Measurements from ENCODE around the gene CTIF.
A peak's percentile ranks its signal among the peaks of the same experiment; 100 is the strongest.

CTIF gene

DNA sequence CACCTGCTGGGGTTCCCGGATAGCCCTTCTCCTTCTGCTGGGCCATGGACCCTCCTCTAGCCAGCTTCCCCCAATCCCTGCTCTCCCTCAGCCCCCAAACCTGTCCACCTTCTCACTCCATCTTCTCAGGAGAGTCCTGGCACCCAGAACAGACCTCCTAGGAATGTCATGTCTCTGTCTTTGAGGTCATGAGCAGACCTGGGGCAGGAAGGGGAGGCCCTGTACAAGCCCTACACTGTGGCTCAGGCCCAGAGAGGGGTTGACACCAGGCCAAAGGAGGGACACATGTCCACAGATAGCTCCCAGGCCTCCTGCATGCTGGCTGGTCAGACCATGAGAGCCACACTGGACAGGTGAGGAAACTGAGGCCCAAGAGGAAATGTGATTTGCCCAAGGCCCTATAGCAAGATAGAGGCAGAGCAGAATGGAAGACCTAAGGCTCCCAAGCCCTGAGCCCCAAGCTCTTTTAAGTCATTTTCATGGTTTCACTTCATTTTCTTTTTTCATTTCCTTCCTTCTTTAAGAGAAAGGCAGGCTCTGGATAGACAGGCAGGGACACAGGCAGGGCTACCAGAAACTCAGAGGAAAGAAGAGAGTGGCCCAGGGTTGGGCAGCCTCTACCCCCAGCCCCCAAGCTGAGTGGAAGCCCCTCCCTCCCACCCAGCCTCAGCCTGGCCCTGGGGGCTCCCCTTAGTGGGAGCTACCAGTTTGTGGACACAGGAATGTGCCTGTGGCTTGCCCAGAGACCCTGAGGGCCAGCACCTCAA lies 252.2 kb downstream of the CTIF start:
- no peak overlapping the region for H3K27ac ChIP-seq (ENCODE audit: low read length)
- H3K4me3 ChIP-seq (ENCODE audit: low read length in 2 of 2): no peak overlapping the region
- H3K27me3 ChIP-seq (ENCODE audit: control insufficient read depth in 1 of 2, insufficient read depth in 2 of 2, low read length in 2 of 2): no peaks in the 10 kb centered on the region
- H3K9me3 ChIP-seq (ENCODE audit: control insufficient read depth in 2 of 2, low read length in 2 of 2): no peaks in the 10 kb centered on the region
- peaks cover 0 to 14% of the 10 kb centered on the region in 2 donors for H3K36me3 ChIP-seq (ENCODE audit: control insufficient read depth in 2 of 2, insufficient read depth in 2 of 2, low read length in 2 of 2)
- H3K9ac ChIP-seq (ENCODE audit: low read length in 2 of 2): no peak overlapping the region
- peaks cover 3% of the 10 kb centered on the region for H3K4me1 ChIP-seq (ENCODE audit: control insufficient read depth, insufficient read depth, low read length)

DNA sequence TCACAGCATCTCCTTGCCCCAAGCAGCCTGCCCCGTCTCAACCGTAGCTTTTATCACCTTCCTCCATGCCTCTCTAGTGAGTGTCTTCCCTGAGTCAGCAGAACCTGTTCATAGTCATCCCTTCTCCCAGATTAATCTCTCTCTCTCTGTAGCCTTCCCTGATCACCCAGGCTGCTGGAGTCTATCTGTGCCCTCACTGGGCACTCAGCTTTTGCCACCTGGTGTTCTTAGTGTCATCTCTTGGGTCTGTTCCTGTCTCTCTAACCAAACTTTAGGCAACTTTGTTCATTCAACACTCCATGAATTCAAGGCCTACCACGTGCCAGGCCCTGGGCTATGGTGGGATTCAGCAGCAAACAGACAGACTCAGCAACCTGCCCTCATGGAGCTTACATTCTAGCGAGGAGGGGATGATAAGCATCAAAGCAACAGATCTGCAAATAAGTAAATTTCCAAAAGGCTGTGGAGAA lies 252.8 kb downstream of the CTIF start:
- no peaks in the 10 kb centered on the region for H3K27me3 ChIP-seq (ENCODE audit: control insufficient read depth in 1 of 2, insufficient read depth in 2 of 2, low read length in 2 of 2)
- no peak overlapping the region for H3K4me3 ChIP-seq (ENCODE audit: low read length in 2 of 2)
- H3K4me1 ChIP-seq (ENCODE audit: control insufficient read depth, insufficient read depth, low read length): peaks cover 3% of the 10 kb centered on the region
- H3K36me3 ChIP-seq (ENCODE audit: control insufficient read depth in 2 of 2, insufficient read depth in 2 of 2, low read length in 2 of 2): peaks cover 0 to 16% of the 10 kb centered on the region in 2 donors
- no peak overlapping the region for H3K27ac ChIP-seq (ENCODE audit: low read length)
- H3K9ac ChIP-seq (ENCODE audit: low read length in 2 of 2): no peak overlapping the region
- no peaks in the 10 kb centered on the region for H3K9me3 ChIP-seq (ENCODE audit: control insufficient read depth in 2 of 2, low read length in 2 of 2)

DNA sequence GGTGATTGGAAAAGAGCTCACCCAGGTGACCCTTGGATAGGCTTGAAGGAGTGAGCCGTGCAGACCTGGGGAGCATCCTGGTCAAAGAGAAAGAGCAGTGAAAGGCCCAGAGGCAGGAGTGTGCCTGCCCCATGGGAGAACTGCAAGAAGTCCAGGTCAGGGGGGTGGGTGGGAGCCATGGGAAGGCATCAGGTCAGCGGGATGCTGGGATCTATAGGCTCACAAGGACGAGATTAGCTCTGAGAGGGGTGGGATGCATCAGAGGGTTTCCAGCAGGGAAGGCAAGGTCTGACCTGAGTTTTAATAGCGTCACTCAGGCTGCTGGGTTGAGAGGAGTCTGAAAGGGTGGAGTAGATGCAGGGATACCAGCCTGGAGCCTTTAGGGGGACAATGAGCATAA lies 253.3 kb downstream of the CTIF start:
- no peak overlapping the region for H3K9ac ChIP-seq (ENCODE audit: low read length in 2 of 2)
- no peak overlapping the region for H3K27ac ChIP-seq (ENCODE audit: low read length)
- peaks cover 0 to 16% of the 10 kb centered on the region in 2 donors for H3K36me3 ChIP-seq (ENCODE audit: control insufficient read depth in 2 of 2, insufficient read depth in 2 of 2, low read length in 2 of 2)
- H3K9me3 ChIP-seq (ENCODE audit: control insufficient read depth in 2 of 2, low read length in 2 of 2): no peaks in the 10 kb centered on the region
- no peaks in the 10 kb centered on the region for H3K27me3 ChIP-seq (ENCODE audit: control insufficient read depth in 1 of 2, insufficient read depth in 2 of 2, low read length in 2 of 2)
- H3K4me1 ChIP-seq (ENCODE audit: control insufficient read depth, insufficient read depth, low read length): peaks cover 3% of the 10 kb centered on the region
- no peak overlapping the region for H3K4me3 ChIP-seq (ENCODE audit: low read length in 2 of 2)

DNA sequence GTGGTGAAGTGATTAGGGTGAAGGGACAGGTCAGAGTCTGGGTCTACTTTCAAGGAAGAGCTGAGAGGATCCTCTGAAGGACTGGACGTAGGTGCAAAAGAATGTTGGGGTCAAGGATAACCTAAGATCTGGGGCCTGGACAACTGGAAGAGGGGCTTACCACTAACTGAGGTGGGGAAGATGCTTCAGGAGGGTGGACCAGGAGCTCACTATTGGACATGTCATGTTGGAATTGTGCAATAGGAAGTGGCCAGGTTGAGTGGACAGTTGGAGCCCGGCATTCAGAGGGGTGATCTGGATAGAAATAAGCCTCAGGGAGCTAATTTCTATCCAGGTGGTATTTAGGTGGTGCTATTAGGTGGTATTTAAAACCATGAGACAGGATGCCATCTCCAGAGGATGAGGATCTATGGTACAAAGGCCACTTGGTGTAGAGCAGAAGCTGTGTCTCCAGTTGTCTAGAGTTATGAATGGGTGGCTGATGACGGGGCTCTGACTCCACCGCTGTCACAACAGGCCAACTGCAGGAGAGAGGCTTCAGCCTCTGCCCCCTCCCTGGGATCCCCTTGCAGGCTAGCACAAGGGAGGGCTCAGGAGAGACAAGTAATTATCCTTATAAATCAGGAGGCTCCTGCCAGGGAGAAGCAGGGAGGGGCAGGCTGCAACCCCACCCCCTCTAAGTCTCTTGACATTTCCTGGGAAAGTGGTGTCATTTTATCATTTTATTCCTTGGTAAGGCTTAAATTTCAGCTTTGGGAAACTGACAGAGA lies 254.0 kb downstream of the CTIF start:
- peaks cover 9% of the 10 kb centered on the region for H3K4me1 ChIP-seq (ENCODE audit: control insufficient read depth, insufficient read depth, low read length)
- no peaks in the 10 kb centered on the region for H3K27me3 ChIP-seq (ENCODE audit: control insufficient read depth in 1 of 2, insufficient read depth in 2 of 2, low read length in 2 of 2)
- H3K9me3 ChIP-seq (ENCODE audit: control insufficient read depth in 2 of 2, low read length in 2 of 2): no peaks in the 10 kb centered on the region
- no peak overlapping the region for H3K9ac ChIP-seq (ENCODE audit: low read length in 2 of 2)
- no peak overlapping the region for H3K4me3 ChIP-seq (ENCODE audit: low read length in 2 of 2)
- no peak overlapping the region for H3K27ac ChIP-seq (ENCODE audit: low read length)
- H3K36me3 ChIP-seq (ENCODE audit: control insufficient read depth in 2 of 2, insufficient read depth in 2 of 2, low read length in 2 of 2): peaks cover 0 to 16% of the 10 kb centered on the region in 2 donors

DNA sequence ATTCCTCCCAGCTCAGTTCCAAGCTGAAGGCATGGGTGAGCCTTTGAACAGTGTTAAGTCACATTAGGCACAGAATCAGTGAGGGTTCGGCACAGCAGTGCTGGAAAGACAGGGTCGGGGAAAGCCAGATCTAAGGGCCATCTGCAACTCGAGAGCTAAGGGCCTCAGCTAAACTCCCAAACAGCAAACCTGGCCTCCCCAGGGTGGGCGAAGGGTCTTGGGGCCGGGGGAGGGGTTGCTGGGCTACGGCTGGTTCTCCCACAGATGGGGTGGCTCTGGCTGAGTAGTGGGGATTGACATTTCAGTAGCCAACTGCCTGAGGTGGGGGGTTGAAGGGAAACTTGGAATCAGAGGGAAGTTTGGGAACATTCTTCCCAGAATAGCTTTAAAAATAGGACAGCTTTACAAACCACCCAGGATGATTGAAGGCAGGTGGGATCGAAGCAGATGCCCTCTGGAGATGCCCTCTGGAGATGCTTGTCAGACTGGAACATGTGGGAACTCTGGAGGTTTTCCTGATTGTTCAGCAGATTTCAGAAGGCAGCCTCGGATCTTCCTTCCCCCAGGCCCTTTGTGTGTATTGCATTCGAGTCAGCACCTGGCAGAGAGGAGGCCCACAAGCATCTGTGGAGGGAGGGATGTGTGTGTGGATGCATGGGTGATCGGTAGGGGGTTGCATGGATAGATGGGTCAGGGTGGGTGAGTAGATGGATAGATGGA lies 255.6 kb downstream of the CTIF start:
- H3K4me1 ChIP-seq (ENCODE audit: control insufficient read depth, insufficient read depth, low read length): peaks cover 15% of the 10 kb centered on the region
- H3K4me3 ChIP-seq (ENCODE audit: low read length in 2 of 2): no peak overlapping the region
- H3K36me3 ChIP-seq (ENCODE audit: control insufficient read depth in 2 of 2, insufficient read depth in 2 of 2, low read length in 2 of 2): peaks cover 0 to 8% of the 10 kb centered on the region in 2 donors
- H3K27ac ChIP-seq (ENCODE audit: low read length): no peak overlapping the region
- no peak overlapping the region for H3K9ac ChIP-seq (ENCODE audit: low read length in 2 of 2)
- no peaks in the 10 kb centered on the region for H3K9me3 ChIP-seq (ENCODE audit: control insufficient read depth in 2 of 2, low read length in 2 of 2)
- no peaks in the 10 kb centered on the region for H3K27me3 ChIP-seq (ENCODE audit: control insufficient read depth in 1 of 2, insufficient read depth in 2 of 2, low read length in 2 of 2)

DNA sequence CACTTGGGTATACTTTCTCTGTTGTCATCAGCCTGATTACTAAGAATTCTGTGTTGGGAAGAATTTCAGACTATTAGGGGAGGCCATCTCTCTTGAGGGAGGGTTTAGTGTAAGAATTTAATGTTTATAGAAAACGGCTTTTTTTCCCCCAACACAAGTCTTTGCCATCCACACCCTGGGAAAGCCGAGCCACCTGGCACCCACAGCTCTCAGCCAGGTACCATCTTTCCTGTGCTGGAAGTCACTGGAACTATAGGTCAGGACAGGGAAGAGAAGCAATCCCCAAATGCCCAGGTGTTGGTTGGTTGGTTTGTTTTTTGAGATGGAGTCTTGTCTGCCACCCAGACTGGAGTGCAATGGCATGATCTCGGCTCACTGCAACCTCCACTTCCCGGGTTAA lies 256.9 kb downstream of the CTIF start:
- no peaks in the 10 kb centered on the region for H3K9me3 ChIP-seq (ENCODE audit: control insufficient read depth in 2 of 2, low read length in 2 of 2)
- no peak overlapping the region for H3K9ac ChIP-seq (ENCODE audit: low read length in 2 of 2)
- peaks cover 6 to 8% of the 10 kb centered on the region in 2 donors for H3K36me3 ChIP-seq (ENCODE audit: control insufficient read depth in 2 of 2, insufficient read depth in 2 of 2, low read length in 2 of 2)
- no peaks in the 10 kb centered on the region for H3K27me3 ChIP-seq (ENCODE audit: control insufficient read depth in 1 of 2, insufficient read depth in 2 of 2, low read length in 2 of 2)
- H3K4me1 ChIP-seq (ENCODE audit: control insufficient read depth, insufficient read depth, low read length): peaks cover 12% of the 10 kb centered on the region
- no peak overlapping the region for H3K27ac ChIP-seq (ENCODE audit: low read length)
- H3K4me3 ChIP-seq (ENCODE audit: low read length in 2 of 2): no peak overlapping the region

DNA sequence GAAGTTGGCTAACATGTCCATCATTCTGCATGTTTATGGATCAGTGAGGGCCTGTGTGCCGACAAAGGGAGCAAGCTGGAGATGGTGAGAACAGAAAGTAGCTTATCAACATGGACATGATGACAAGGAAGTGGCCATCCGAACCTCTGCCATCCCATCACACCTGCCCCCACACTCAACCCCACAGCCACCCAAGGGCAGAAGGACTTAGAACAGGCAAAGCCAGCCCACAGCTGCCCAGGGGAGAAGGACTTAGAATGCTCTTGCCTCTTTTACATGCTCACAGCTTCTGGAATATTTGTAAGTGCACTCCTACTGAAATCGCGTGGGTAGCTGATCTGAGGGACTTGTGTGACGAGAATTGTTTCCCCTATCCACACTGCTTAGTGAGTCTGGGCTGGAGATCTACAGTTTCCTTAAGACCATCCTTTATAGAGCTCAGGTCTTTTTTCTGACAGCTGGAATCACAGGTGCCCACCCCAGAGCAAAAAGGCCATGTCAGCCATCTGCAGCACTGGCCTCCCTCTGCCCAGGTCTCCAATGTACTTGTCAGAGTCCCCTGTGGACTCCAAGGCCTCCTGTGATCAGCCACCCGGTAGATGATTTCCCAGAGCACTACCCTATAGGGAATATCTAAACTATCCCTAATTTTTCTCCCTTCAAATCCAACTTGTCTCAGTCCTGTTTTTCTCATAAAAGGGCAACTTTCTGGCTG lies 257.8 kb downstream of the CTIF start:
- no peaks in the 10 kb centered on the region for H3K9me3 ChIP-seq (ENCODE audit: control insufficient read depth in 2 of 2, low read length in 2 of 2)
- H3K36me3 ChIP-seq (ENCODE audit: control insufficient read depth in 2 of 2, insufficient read depth in 2 of 2, low read length in 2 of 2): peaks cover 5 to 6% of the 10 kb centered on the region in 2 donors
- H3K27ac ChIP-seq (ENCODE audit: low read length): no peak overlapping the region
- no peak overlapping the region for H3K9ac ChIP-seq (ENCODE audit: low read length in 2 of 2)
- peaks cover 13% of the 10 kb centered on the region for H3K4me1 ChIP-seq (ENCODE audit: control insufficient read depth, insufficient read depth, low read length)
- no peak overlapping the region for H3K4me3 ChIP-seq (ENCODE audit: low read length in 2 of 2)
- H3K27me3 ChIP-seq (ENCODE audit: control insufficient read depth in 1 of 2, insufficient read depth in 2 of 2, low read length in 2 of 2): no peaks in the 10 kb centered on the region

DNA sequence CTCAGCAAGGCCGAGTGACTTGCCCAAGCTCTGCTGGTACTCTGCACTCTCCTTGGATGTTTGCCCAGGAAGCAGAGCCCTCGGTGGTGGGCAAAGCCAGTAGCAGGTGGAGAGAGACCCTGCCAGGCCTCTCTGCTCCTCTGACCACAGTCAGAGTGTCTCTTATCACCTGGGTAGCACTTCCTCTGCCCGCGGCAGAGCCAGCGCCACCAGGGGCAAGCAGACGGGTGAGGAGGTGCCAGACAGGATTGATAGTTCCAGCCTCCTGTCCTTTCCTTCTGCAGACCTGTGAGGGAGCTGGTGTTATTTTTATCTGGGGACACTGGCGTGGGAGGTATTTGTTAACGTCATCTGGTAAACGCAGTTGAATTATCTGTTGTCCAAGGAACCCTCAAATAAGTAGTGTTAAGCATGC lies 259.0 kb downstream of the CTIF start:
- no peaks in the 10 kb centered on the region for H3K27me3 ChIP-seq (ENCODE audit: control insufficient read depth in 1 of 2, insufficient read depth in 2 of 2, low read length in 2 of 2)
- no peaks in the 10 kb centered on the region for H3K9me3 ChIP-seq (ENCODE audit: control insufficient read depth in 2 of 2, low read length in 2 of 2)
- H3K27ac ChIP-seq (ENCODE audit: low read length): peak overlapping the region; percentile 6
- H3K36me3 ChIP-seq (ENCODE audit: control insufficient read depth in 2 of 2, insufficient read depth in 2 of 2, low read length in 2 of 2): peaks cover 5 to 6% of the 10 kb centered on the region in 2 donors
- H3K4me3 ChIP-seq (ENCODE audit: low read length in 2 of 2): no peak overlapping the region
- H3K9ac ChIP-seq (ENCODE audit: low read length in 2 of 2): no peak overlapping the region
- peaks cover 24% of the 10 kb centered on the region for H3K4me1 ChIP-seq (ENCODE audit: control insufficient read depth, insufficient read depth, low read length)

DNA sequence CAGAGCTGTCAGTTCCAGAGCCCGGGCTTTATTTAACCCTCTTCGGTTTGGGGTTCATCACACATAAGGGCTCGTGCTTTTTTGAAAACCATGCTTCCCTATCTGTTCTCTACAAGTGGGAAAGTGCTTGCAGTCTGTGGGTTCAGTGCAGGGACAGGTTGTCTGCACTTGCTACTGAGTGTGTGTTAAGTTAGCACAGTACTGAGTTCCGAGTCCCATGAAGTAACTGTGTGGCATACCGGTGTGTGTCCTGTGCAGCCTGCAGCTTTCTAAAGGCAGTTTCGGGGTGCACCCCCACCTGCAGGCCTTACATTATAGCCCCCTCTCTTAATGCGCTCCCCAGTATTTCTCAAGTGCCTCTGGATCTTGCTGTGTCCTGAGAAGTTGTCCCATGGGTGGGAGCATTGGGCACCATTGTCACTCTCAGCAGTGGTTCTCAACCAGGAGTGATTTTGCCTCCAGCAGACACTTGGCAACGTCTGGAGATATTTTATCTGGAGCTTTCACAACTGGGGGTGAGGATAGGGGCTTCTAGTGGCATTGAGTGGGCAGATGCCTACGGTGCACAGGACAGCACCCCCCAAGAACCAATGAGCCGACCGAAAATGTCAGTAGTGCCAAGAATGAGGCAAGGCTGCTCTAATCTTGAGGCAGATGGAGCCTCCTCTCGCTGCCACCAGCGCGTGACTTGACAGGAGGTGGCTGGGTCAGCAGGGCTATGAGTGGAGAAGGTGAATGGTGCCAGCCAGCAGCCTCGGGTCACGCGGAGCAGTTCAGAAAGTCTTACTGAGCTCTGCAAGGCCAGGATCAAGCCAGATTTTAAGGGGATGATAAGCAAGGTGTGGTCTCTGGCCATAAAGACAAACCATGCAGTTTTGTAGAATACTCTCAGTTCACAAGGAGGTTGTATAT lies 259.8 kb downstream of the CTIF start:
- H3K4me3 ChIP-seq (ENCODE audit: low read length in 2 of 2): no peak overlapping the region
- no peaks in the 10 kb centered on the region for H3K9me3 ChIP-seq (ENCODE audit: control insufficient read depth in 2 of 2, low read length in 2 of 2)
- H3K27ac ChIP-seq (ENCODE audit: low read length): peak overlapping the region; percentile 6
- H3K27me3 ChIP-seq (ENCODE audit: control insufficient read depth in 1 of 2, insufficient read depth in 2 of 2, low read length in 2 of 2): no peaks in the 10 kb centered on the region
- H3K4me1 ChIP-seq (ENCODE audit: control insufficient read depth, insufficient read depth, low read length): peaks cover 24% of the 10 kb centered on the region
- peaks cover 6 to 9% of the 10 kb centered on the region in 2 donors for H3K36me3 ChIP-seq (ENCODE audit: control insufficient read depth in 2 of 2, insufficient read depth in 2 of 2, low read length in 2 of 2)
- no peak overlapping the region for H3K9ac ChIP-seq (ENCODE audit: low read length in 2 of 2)

All from stomach smooth muscle (tissue), 2 donors.